GM18909 (cell line): ENCODE measurements around the gene HNMT.
A peak's percentile ranks its signal among the peaks of the same experiment; 100 is the strongest.

Source experiments
- ATAC-seq: cut with Tn5 transposase; IDR thresholded peaks from one replicate; pipeline ENCODE4 v1.9.1; 2021; ENCODE audit warnings: mild to moderate bottlenecking; ENCODE audit not compliant: unreplicated experiment, poor library complexity

The HNMT gene

DNA sequence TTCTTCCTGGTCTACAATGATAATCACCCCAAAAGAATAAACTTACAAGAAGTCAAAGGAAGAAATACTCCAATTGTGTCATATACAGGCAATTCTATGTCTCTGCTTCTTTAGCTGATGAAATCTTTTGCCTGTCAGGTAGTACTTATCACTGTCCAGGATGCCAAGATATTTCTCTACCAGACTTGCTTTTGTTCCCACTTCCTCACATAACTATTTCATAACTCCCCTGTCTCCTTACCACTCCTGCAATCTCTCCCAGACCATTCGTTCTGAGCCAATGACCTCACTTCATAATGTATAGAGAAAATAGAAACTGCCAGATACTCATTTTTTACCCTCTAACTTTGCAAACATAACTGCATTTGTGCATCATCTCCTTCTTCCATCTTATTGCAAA is 39.1 kb downstream of the HNMT start:
- no peak for ATAC-seq

- no peak for ATAC-seq
Observed at GRCh38 chr2:138007431-138007830, 43.2 kb downstream of the HNMT start.

DNA sequence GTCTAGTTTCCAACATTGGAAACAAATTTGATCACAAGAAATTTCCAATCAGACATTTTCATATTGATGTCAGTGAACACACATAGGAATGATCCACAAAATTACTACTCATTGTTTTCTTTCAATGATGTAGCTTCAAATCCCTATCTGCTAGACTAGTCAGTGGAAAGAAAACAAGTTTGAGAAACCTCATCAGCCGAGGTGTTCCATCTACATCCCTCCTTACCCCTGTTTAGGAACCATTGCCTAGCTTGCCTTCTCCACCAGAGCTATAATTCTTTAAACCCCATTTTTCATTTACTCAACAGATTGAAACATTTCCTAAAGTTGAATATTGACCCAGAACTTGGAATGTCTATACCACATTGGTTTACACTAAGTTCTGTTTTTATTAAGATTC is 45.3 kb downstream of the HNMT start:
- ATAC-seq: no peak

- ATAC-seq: no peak
Observed at GRCh38 chr2:138010890-138011289, 46.6 kb downstream of the HNMT start.

- ATAC-seq: no peak
Observed at GRCh38 chr2:138012082-138012481, 47.8 kb downstream of the HNMT start.

DNA sequence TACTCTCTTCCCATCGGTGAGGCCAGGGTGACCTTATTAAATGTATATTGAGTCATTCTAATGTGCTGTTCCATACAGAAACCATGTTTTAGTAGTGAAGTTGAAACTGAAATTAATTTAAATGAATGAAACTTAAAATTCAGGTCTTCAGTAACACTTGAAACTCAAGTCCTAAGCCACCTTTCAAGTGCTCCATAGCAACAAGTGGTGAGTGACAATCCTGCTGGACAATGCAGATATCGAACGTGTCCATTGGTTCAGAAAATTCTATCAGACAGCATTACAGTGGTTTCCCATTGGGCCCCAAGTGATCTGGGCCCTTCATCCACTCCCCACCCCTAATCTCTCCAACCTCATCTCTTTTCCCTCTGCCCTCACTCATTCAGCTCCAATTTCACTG is 48.7 kb downstream of the HNMT start:
- ATAC-seq: no peak

- no peak for ATAC-seq
Observed at GRCh38 chr2:138013639-138014038, 49.4 kb downstream of the HNMT start.

DNA sequence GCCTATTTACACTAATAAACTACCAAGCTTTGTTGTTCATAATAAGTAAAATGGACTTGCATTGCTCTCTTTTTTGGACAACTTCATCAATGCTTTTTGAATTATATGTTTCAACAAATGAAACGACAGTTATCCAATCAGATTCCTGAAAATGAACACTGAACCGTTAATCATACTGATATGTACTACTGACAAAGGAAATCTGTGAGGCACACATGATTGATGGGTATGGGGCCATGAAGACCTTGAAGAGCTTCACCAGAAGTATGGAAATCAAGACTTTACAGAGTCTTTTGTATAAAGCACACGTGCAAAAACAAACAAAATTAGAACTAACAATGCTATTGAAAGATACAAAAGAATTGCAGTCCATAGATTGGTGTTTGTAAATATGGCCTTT is 51.2 kb downstream of the HNMT start:
- no peak for ATAC-seq

DNA sequence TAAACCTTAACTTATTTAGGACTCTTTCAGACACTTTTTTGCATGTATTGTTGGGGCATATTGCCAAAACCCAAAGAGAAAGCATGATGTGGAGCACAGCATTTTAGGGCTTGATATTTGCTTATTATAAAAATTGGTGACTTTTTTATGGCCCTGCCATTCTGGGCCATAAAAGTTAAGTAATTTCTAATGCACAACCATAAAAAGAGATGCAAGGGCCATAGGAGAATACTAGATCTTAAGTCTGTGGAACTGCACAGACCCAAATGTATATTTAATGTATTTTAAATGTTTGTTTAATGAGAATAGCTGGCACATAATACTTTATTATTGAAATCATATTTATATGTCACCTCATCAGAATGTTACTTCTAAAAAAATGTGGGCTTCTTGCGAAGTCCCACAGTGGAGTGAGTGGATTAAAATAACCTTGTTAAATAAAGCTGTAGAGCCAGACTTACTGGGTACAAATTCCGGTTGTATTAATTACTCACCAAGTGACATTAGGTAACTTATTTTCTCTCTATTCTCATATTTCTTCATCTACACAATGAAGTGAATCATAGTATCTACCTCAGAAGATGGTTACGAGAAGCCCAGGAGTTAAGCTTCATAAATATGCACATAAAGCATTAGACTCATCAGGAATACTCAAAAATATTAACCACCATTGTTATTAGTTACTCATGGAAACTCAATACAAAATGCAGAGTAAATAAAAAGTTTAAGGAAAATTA is 52.2 kb downstream of the HNMT start:
- no peak for ATAC-seq

- ATAC-seq: no peak
Observed at GRCh38 chr2:138017824-138018223, 53.6 kb downstream of the HNMT start.

DNA sequence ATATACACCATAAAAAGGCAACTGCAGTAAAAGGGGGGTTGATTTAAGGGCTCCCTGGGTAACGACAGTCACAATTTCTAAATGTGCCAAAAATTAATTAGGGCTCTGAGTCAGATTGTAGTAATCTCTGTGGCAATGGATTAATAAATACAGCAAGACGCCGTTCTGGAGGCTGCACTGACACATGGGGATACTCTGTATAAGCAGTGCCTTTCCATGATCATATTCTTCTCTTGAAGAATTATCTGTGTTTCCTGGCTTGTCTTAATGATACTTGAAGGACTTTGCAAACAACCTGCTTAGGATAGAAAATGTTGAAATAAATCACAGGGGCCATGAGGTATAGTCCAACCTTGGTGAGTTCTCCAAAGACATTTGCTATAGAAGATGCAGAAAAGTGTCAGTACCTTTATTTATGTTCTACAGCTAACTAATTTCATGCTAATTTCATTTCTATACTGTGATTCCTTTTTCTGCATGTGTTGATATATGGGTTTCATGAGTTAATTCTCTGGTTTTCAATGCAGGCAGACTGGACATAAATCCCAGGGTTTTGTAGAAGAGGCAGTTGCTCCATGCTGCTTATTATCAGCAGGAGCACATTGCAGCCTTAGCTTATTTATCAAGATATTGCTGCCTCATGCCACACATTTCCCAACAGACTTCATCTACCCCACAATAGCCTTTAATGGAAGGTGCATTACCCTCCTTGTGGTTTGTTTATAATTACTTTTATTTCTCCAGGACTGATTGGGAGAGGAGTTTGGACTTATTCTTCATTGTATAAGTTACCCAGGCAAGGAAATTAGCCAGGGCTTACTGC is 54.8 kb downstream of the HNMT start:
- ATAC-seq: no peak

GRCh38 chr2:138020432-138020831 is 56.2 kb downstream of the HNMT start:
- ATAC-seq: no peak

DNA sequence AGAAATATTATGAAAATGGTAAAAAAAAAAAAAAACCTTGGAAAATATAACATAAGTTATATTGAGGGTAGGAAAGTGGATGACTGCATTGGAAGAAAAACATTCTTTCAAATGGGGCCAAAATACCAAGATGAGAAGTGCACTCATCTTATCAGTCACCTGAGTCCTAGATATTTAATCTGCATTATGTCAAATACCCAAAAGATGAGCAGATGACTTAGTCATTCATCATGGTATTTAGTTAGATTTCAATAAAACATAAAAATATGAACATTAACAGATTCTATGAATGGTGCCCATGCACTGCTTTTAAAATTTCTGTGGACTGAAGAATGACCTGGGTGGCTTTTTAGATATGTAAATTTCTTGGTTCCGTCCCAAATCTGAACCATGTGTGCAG is 56.9 kb downstream of the HNMT start:
- no peak for ATAC-seq

- ATAC-seq: no peak
Observed at GRCh38 chr2:138023298-138023697, 59.0 kb downstream of the HNMT start.

DNA sequence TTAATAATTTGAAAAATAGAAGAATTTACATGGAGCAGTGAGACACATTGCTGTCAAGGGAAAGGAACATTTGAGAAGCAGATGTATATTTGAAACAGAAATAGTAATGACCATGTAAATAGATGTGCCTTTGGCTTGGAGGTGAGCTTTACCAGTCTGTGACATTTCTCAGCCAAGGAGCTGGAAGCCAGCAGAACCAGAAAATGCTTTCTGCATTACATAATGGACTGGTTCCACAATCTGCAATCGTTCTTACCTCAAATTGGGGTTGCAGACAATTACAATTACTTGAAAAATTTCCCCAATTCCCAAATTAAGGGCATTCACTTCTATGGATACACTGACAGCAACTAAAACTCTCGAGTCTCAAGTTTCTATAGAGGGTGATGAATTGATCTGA is 59.7 kb downstream of the HNMT start:
- ATAC-seq: no peak

- ATAC-seq: no peak
Observed at GRCh38 chr2:138026111-138027020, 62.1 kb downstream of the HNMT start.

DNA sequence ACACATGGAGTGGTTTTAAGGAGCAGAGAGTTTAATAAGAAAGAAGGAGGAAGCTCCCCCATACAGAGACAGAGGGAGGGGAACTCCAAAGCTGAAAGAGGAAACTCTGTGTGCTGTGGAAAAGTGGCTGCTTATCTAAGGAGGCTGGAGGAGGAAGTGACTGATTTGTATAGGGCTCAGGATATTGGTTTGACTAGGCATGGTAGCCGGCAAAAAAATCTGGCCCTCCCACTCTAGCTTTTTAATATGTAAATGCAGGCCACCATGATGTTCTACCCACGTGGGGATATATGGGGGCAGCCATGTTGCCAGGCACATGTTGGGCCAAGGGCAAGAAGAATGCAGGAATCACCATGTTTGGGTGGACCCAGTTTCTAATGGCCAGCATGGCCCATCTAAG is 64.3 kb downstream of the HNMT start:
- peak; percentile 56 for ATAC-seq

GRCh38 chr2:138029276-138029675 is 65.0 kb downstream of the HNMT start:
- ATAC-seq: no peak

DNA sequence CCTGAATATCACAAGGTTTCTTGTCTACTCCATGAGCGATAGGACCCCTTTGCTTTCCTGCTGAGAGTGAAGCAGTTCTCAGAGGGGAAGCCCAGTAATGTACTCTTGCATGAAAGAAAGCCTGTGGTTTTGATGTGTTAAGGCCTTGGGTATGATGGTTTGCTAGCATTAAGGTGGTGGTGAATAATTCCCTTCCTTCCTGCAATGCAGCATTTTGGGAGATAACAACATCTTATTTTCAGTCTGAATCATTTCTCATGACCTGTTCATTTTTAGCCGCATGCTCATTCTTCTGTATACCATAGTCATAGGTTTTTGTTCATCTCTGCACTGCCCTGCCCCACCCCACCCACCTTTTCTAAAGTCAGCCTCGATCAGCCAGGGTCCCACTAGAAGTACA is 66.2 kb downstream of the HNMT start:
- ATAC-seq: peak; percentile 76

DNA sequence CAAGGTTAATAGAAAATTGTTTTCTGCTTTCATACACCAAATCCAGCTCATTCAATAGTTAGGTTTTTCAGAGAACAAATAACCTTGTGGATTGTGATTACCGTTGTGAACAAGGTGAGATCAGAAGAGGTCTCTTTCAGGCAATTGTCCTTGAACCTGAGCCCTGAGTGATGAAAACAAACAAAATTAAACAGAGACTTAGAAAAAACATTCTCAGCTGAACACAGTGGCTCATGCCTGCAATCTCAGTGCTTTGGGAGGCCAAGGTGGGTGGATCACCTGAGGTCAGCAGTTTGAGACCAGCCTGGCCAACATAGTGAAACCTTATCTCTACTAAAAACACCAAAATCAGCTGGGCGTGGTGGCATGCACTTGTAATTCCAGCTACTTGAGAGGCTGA is 68.1 kb downstream of the HNMT start:
- ATAC-seq: no peak

GRCh38 chr2:138034536-138034935 is 70.3 kb downstream of the HNMT start:
- ATAC-seq: no peak
